ENCODE measurements around the gene FSTL4. TPM values are rescaled to one million over a fixed set of nuclear protein-coding genes. Genes with fewer than 3 reads are reported as not detected.

Gene FSTL4
- total RNA-seq, 1 donor from 2014 or later, result 0.67 TPM

- Histone ChIP-seq H3K27me3 (peaks cover 8% of the 10 kb centered on the region), H3K36me3 (no peaks in the 10 kb centered on the region), H3K4me3 (no peak overlapping the region), H3K4me1 (no peaks in the 10 kb centered on the region), H3K9me3 (no peaks in the 10 kb centered on the region), H3K27ac (no peak overlapping the region)
- DNase-seq (no peak), ATAC-seq (no peak)
- intact Hi-C loops (cut with DNase I), result no loop called here
- TF ChIP-seq, protein P1, sequence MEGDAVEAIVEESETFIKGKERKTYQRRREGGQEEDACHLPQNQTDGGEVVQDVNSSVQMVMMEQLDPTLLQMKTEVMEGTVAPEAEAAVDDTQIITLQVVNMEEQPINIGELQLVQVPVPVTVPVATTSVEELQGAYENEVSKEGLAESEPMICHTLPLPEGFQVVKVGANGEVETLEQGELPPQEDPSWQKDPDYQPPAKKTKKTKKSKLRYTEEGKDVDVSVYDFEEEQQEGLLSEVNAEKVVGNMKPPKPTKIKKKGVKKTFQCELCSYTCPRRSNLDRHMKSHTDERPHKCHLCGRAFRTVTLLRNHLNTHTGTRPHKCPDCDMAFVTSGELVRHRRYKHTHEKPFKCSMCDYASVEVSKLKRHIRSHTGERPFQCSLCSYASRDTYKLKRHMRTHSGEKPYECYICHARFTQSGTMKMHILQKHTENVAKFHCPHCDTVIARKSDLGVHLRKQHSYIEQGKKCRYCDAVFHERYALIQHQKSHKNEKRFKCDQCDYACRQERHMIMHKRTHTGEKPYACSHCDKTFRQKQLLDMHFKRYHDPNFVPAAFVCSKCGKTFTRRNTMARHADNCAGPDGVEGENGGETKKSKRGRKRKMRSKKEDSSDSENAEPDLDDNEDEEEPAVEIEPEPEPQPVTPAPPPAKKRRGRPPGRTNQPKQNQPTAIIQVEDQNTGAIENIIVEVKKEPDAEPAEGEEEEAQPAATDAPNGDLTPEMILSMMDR (IDR thresholded peaks at IDR 0.05), result no peak
Observed at GRCh38 chr5:133652951-133653759, 40.8 kb upstream of the FSTL4 start.

DNA sequence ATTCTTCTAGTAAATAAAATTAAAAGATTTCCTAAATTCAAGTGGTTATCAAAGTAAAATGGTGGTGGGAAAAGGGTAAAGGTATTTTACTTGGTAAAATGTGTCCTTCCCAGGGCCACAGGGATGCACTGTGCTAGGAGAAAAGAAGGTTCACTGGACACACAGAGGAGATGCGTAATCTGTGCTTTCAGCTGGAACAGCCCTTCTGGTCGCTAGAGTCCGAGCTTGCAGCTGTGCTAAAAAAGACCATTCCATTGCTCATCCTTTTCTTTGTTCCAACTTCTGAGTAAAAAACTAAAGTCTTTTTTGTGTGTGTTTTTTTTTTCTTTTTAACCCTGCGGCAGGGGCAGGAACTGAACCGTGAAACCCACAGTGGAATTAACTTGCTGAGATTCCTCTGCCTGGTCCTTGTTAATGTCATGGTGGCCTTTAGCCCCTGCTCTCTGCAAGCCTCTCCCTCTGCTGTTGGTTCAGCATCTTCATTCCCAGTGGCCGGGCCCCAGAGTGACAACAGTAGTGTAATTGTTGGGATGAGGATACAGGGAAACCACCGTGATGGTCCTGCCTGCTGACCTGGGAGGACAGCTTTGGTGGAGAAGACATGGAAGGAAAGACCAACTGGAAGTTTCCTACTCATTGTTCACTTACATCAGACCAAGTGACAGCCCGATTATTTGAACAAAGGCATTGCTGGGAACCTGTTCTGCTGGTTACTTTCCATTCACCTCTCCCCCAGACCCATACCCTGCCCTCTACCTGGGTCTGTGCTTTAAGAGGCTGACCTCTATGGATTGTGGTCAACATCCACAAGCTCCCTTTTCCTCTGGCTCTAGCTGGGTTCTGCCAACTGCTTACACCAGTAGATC lies 31.9 kb upstream of the FSTL4 start:
- Histone ChIP-seq H3K4me3 (no peak overlapping the region), H3K27me3 (no peaks in the 10 kb centered on the region), H3K27ac (no peak overlapping the region), H3K9me3 (no peaks in the 10 kb centered on the region), H3K4me1 (no peaks in the 10 kb centered on the region), H3K36me3 (no peaks in the 10 kb centered on the region)
- ATAC-seq (no peak), DNase-seq (no peak)
- TF ChIP-seq, protein P1 (IDR thresholded peaks at IDR 0.05), result no peak
- intact Hi-C loops (cut with DNase I), result no loop called here

DNA sequence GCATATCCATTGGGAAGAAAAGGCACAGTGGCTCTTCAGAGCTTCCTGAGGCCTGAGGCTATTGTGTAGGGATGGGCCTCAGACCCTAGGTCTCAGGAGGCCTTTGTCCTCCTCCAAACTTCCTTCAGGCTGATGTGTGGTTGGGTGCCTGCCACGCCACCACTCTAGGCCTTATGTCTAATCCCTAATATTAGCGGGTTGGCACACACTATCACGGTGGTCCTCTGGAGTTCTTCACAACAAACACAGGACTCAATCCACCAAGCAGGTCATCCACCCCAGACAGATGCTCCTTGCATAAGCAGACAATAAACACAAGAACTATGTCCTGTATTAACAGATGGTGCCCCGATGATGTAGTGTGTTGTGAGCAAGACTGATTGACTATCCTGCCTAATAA lies 31.0 kb upstream of the FSTL4 start:
- H3K4me1 ChIP-seq, result no peaks in the 10 kb centered on the region
- H3K4me3 ChIP-seq, result no peak overlapping the region
- no peak overlapping the region for H3K27ac ChIP-seq
- H3K9me3 ChIP-seq, result no peaks in the 10 kb centered on the region
- H3K36me3 ChIP-seq, result no peaks in the 10 kb centered on the region
- DNase-seq, result no peak
- H3K27me3 ChIP-seq, result no peaks in the 10 kb centered on the region
- TF ChIP-seq, protein P1 (IDR thresholded peaks at IDR 0.05), result no peak
- intact Hi-C loops (cut with DNase I), result no loop called here
- ATAC-seq, result no peak

- no peak for ATAC-seq
- H3K27me3 ChIP-seq, result no peaks in the 10 kb centered on the region
- no peaks in the 10 kb centered on the region for H3K36me3 ChIP-seq
- DNase-seq, result no peak
- no peaks in the 10 kb centered on the region for H3K9me3 ChIP-seq
- H3K27ac ChIP-seq, result no peak overlapping the region
- no peaks in the 10 kb centered on the region for H3K4me1 ChIP-seq
- TF ChIP-seq, protein P1 (IDR thresholded peaks at IDR 0.05), result no peak
- no peak overlapping the region for H3K4me3 ChIP-seq
- intact Hi-C loops (cut with DNase I), result no loop called here
Observed at GRCh38 chr5:133642153-133642722, 29.9 kb upstream of the FSTL4 start.

- intact Hi-C loops (cut with DNase I), result no loop called here
- no peak overlapping the region for H3K27ac ChIP-seq
- DNase-seq (no peak), ATAC-seq (no peak)
- no peak overlapping the region for H3K4me3 ChIP-seq
- H3K4me1 ChIP-seq, result no peaks in the 10 kb centered on the region
- no peaks in the 10 kb centered on the region for H3K36me3 ChIP-seq
- TF ChIP-seq, protein P1 (IDR thresholded peaks at IDR 0.05), result no peak
- no peaks in the 10 kb centered on the region for H3K9me3 ChIP-seq
- H3K27me3 ChIP-seq, result no peaks in the 10 kb centered on the region
Observed at GRCh38 chr5:133641683-133642082, 29.3 kb upstream of the FSTL4 start.
